Measurements from ENCODE around the gene S100A6.
"Not testable (repeated sequence)": the region's sequence is repeated elsewhere in the genome, so short reads cannot be mapped to it uniquely, and the experiment has no call there.

S100A6 gene

DNA sequence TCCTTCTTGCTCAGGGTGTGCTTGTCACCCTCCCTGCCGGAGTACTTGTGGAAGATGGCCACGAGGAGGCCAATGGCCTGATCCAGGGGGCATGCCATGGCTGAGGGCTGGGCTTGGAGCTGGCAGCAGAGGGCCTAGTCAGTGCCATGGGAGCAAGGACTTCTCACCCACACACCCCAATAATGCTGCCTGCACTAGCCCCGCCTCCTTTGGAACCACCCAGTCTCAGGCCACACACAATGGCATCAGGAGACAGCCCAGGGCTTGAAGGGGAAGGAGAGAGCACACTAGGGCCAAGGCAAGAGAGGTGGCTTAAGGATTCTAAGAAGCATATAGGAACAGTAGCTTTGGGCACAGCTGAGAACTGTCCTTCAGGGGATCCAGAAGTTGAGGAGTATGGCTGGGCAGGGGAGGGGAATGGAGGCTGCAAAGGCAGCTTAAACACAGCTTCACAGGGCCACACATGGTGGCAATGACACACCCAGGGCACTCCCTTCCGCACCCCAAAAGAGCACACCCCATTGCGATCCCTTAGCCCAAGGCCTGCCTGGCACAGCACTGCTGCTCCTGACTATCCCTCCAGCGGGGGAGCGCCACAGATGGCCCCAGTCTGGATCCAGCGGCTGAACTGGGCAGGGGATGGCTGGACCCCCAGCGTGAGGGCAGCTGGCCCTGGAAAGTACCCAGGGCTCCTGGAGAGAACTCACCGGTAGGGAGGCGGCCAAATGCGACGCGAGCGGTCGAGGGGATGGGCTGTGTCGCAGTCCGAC, at the start of gene S100A6:
Gene S100A6 (minus strand): TSS at position 750 of the 770 bp plus-strand sequence. CDS start 652 bp downstream, at position 98.
- TF ChIP-seq, protein P1, sequence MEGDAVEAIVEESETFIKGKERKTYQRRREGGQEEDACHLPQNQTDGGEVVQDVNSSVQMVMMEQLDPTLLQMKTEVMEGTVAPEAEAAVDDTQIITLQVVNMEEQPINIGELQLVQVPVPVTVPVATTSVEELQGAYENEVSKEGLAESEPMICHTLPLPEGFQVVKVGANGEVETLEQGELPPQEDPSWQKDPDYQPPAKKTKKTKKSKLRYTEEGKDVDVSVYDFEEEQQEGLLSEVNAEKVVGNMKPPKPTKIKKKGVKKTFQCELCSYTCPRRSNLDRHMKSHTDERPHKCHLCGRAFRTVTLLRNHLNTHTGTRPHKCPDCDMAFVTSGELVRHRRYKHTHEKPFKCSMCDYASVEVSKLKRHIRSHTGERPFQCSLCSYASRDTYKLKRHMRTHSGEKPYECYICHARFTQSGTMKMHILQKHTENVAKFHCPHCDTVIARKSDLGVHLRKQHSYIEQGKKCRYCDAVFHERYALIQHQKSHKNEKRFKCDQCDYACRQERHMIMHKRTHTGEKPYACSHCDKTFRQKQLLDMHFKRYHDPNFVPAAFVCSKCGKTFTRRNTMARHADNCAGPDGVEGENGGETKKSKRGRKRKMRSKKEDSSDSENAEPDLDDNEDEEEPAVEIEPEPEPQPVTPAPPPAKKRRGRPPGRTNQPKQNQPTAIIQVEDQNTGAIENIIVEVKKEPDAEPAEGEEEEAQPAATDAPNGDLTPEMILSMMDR (IDR thresholded peaks at IDR 0.05; ENCODE audit: control insufficient read depth, insufficient read depth, low read depth, low read length, missing control alignments): peak; percentile 18
- H3K4me3 ChIP-seq (ENCODE audit: control insufficient read depth, low read depth, low read length): peak within 1 kb of the TSS; percentile 71
- no peak for DNase-seq (ENCODE audit: low read depth)

DNA sequence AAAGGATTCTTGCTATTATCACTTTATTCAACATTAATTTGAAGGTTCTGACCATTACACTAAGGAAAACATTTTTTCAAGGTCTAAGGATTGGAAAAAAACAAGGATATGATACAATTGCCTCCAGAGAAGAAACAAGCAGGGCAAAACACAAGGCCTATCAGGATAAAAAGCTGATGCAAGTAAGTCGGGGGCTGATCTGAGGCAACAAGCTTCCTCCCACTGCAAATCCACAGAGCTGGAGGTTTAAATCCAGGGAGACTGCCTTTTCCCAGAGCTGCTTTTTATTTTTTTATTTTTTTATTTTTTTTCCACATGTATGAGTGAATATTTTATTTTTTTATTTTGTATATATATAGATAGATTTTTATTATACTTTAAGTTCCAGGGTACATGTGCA, 49.2 kb upstream of the S100A6 start:
- TF ChIP-seq, protein P1 (IDR thresholded peaks at IDR 0.05; ENCODE audit: control insufficient read depth, insufficient read depth, low read depth, low read length, missing control alignments): no peak
- H3K4me3 ChIP-seq (ENCODE audit: control insufficient read depth, low read depth, low read length): no peak overlapping the region
- no peak for DNase-seq (ENCODE audit: low read depth)

DNA sequence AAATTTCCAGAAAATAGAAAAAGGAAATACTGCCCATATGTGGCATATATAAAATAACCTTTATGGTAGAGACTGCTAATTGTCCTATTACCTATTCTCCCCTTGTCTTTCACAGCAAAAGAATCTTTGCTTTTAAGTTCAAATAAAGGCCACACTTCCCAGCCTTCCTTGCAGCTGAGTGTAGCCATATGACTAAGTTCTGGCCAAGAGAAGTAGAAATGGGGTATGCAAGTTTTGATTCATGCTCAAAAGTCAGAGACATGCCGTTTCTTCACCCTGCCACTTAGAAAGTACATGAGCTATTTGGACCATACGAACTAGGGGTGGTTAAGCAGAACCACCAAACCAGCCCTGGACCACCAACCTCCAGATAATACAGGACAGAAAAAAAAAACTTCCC, 48.2 kb upstream of the S100A6 start:
- H3K4me3 ChIP-seq (ENCODE audit: control insufficient read depth, low read depth, low read length): no peak overlapping the region
- DNase-seq (ENCODE audit: low read depth): no peak
- TF ChIP-seq, protein P1 (IDR thresholded peaks at IDR 0.05; ENCODE audit: control insufficient read depth, insufficient read depth, low read depth, low read length, missing control alignments): no peak

DNA sequence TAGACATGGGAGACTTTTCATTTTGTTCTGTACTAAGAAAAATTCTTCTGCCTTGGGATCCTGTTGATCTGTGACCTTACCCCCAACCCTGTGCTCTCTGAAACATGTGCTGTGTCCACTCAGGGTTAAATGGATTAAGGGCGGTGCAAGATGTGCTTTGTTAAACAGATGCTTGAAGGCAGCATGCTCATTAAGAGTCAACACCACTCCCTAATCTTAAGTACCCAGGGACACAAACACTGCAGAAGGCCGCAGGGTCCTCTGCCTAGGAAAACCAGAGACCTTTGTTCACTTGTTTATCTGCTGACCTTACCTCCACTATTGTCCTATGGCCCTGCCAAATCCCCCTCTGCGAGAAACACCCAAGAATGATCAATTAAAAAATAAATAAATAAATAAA, 47.7 kb upstream of the S100A6 start:
- not testable (repeated sequence) for H3K4me3 ChIP-seq (ENCODE audit: control insufficient read depth, low read depth, low read length); DNase-seq (ENCODE audit: low read depth)

DNA sequence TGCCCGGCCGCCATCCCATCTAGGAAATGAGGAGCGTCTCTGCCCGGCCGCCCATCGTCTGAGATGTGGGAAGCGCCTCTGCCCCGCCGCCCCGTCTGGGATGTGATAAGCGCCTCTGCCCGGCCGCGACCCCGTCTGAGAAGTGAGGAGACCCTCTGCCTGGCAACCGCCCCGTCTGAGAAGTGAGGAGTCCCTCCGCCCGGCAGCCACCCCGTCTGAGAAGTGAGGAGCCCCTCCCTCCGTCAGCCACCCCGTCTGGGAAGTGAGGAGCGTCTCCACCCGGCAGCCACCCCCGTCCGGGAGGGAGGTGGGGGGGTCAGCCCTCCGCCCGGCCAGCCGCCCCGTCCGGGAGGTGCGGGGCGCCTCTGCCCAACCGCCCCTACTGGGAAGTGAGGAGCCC, 47.0 kb upstream of the S100A6 start:
- DNase-seq (ENCODE audit: low read depth); H3K4me3 ChIP-seq (ENCODE audit: control insufficient read depth, low read depth, low read length): not testable (repeated sequence)

DNA sequence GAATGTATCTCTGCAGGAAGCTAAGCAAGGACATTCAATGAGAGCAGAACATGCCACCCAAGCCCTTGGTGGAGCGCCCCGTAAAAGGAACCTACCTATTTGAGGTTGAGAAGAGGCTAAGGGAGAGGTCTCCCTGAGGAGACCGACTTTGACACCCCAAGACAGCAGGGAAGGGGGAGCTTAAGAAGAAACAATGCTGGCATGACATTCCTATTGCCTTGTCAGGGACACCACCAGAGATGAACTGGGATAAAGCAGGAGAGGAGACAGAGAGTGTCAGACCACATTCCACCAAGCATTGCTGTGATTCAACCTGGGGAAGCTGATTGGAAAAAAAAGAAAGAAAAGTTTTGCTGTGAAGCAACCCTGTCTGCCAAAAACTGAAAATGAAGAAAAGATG, 43.1 kb upstream of the S100A6 start:
- DNase-seq (ENCODE audit: low read depth): no peak
- no peak overlapping the region for H3K4me3 ChIP-seq (ENCODE audit: control insufficient read depth, low read depth, low read length)
- TF ChIP-seq, protein P1 (IDR thresholded peaks at IDR 0.05; ENCODE audit: control insufficient read depth, insufficient read depth, low read depth, low read length, missing control alignments): no peak

DNA sequence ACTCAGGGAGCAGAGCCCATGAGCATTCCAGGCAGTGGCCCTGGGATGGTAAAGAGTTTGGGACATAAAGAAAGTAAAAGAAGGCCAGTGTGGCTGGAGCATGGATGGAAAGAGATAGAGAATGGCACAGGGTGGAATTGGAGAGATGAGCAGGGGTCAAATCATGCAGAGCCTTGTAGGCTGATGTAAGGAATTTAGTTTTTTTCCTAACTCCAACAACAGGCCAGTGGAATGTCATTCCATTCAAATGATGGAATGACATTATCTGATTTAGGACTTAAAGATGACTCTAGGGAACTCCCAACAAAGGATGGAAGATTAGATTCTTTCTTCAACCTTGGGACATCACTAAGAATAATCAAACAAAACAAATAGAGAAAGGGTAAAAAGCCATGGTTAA, 42.7 kb upstream of the S100A6 start:
- TF ChIP-seq, protein P1 (IDR thresholded peaks at IDR 0.05; ENCODE audit: control insufficient read depth, insufficient read depth, low read depth, low read length, missing control alignments): no peak
- no peak for DNase-seq (ENCODE audit: low read depth)

DNA sequence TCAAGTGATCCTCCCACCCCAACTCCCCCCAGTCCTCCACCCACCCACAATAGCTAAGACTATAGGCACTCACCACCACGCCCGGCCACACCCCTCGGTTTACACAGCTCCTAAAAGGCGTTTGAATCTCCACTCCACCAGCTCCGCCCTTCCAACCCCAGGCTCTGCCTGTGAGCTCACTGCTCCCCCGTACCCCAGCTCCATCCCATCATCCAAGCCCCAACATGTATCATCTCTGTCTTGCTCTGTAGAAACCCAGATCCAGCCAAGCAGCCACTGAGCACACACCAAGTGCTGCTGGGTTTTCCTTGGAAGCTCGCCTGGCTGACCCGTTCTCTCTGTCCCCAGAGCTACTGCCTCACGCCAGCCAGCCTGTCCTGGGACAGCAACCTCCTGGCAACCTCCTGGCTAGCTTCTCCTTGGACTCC, 41.8 kb upstream of the S100A6 start:
- no peak overlapping the region for H3K4me3 ChIP-seq (ENCODE audit: control insufficient read depth, low read depth, low read length)
- DNase-seq (ENCODE audit: low read depth): no peak
- TF ChIP-seq, protein P1 (IDR thresholded peaks at IDR 0.05; ENCODE audit: control insufficient read depth, insufficient read depth, low read depth, low read length, missing control alignments): no peak

More for the DNA sequence above, 42.7 kb upstream of the S100A6 start:
- no peak overlapping the region for H3K4me3 ChIP-seq (ENCODE audit: control insufficient read depth, low read depth, low read length)
